Measurements from ENCODE around the gene MMP15.
"Not testable (repeated sequence)": the region's sequence is repeated elsewhere in the genome, so short reads cannot be mapped to it uniquely, and the experiment has no call there.

MMP15 gene

DNA sequence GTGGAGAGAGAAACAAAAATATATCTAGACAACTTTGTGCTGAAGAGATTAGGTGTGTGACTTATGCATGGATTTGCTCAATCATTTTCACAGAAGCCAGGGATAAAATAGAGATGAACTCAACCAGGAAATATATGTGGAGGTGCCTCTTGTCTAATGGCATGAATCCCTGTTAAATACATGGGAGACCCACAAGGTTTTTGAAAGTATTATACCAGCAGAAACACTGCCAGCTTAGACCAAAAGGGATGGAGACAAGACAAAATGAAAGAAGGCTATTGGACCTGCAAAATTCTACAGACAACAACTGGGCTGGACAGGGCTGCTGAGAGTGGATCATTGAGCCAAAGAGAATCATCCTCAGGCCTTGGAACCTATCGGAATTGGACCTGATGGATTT, 51.0 kb downstream of the MMP15 start:
- Mint-ChIP-seq H3K27ac (no peak overlapping the region), H3K36me3 (ENCODE audit: low read depth) (no peaks in the 10 kb centered on the region), H3K27me3 (no peaks in the 10 kb centered on the region), H3K4me3 (no peak overlapping the region), H3K4me1 (ENCODE audit: low read depth) (no peaks in the 10 kb centered on the region), H3K9me3 (no peaks in the 10 kb centered on the region)
- intact Hi-C loops (cut with micrococcal nuclease): no loop called here

DNA sequence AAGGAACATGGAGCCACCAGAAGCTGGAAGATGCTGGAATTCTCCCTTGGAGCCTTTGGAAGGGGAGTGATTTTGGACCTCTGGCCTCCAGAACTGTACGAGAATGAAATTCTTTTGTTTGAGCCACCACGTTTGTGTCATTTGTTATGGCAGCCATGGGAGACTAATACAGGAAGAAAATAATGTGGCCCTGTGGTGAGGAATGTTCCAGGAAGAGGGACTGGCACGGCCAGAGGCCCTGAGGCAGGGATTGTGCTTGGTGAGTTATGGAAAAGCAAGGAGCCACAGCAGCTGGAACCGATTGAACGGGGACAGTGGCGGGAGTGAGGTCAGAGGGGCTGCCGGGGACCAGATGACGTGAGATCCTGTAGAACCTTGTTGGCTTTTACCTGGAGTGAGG, 52.2 kb downstream of the MMP15 start:
- intact Hi-C loops (cut with micrococcal nuclease): no loop called here
- no peak overlapping the region for H3K27ac Mint-ChIP-seq
- no peaks in the 10 kb centered on the region for H3K4me1 Mint-ChIP-seq (ENCODE audit: low read depth)
- no peaks in the 10 kb centered on the region for H3K27me3 Mint-ChIP-seq
- no peak overlapping the region for H3K4me3 Mint-ChIP-seq
- no peaks in the 10 kb centered on the region for H3K9me3 Mint-ChIP-seq
- no peaks in the 10 kb centered on the region for H3K36me3 Mint-ChIP-seq (ENCODE audit: low read depth)

DNA sequence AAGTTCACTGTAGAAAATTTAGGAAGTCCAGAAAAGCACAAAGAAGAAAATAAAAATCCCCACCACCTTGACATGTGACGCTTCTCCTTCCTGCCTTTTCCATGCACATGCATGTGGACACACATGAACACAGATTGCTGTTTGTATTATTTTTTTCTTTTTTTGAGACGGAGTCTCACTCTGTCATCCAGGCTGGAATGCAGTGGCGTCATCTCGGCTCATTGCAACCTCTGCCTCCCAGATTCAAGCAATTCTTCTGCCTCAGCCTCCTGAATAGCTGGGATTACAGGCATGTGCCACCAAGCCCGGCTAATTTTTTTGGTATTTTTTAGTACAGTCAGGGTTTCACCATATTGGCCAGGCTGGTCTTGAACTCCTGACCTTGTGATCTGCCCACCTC, 55.1 kb downstream of the MMP15 start:
- H3K36me3 Mint-ChIP-seq (ENCODE audit: low read depth); H3K9me3 Mint-ChIP-seq; H3K27me3 Mint-ChIP-seq; H3K4me1 Mint-ChIP-seq (ENCODE audit: low read depth); H3K27ac Mint-ChIP-seq; intact Hi-C loops (cut with micrococcal nuclease); H3K4me3 Mint-ChIP-seq: not testable (repeated sequence)

- H3K4me1 Mint-ChIP-seq (ENCODE audit: low read depth): no peaks in the 10 kb centered on the region
- no peak overlapping the region for H3K27ac Mint-ChIP-seq
- no peaks in the 10 kb centered on the region for H3K36me3 Mint-ChIP-seq (ENCODE audit: low read depth)
- no peak overlapping the region for H3K4me3 Mint-ChIP-seq
- no peaks in the 10 kb centered on the region for H3K9me3 Mint-ChIP-seq
- intact Hi-C loops (cut with micrococcal nuclease): no loop called here
- H3K27me3 Mint-ChIP-seq: no peaks in the 10 kb centered on the region
These were observed 56.8 kb downstream of the MMP15 start for GRCh38 chr16:58082381-58082780.

DNA sequence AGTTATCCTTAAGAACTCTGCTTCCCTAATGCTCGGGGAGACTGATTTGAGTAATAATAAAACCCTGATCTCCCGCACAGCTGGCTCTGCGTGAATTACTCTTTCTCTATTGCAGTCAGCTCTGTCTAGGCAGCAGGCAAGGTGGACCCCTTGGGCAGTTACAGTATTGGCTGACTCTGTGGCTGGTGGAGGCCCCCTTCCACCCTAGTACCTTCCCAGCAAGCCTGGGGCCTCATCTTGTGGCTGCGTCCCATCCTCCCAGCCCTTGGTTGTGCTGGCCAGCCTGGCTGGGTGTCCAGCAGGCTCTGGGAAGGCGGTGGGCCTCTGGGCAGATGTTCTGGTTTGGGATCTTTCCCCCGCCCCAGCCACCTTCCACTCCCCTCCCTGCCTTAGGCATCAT, 59.1 kb downstream of the MMP15 start:
- intact Hi-C loops (cut with micrococcal nuclease): no loop called here
- H3K27ac Mint-ChIP-seq: no peak overlapping the region
- H3K36me3 Mint-ChIP-seq (ENCODE audit: low read depth): no peaks in the 10 kb centered on the region
- no peaks in the 10 kb centered on the region for H3K9me3 Mint-ChIP-seq
- H3K4me1 Mint-ChIP-seq (ENCODE audit: low read depth): no peaks in the 10 kb centered on the region
- no peak overlapping the region for H3K4me3 Mint-ChIP-seq
- no peaks in the 10 kb centered on the region for H3K27me3 Mint-ChIP-seq

- intact Hi-C loops (cut with micrococcal nuclease): no loop called here
- no peaks in the 10 kb centered on the region for H3K36me3 Mint-ChIP-seq (ENCODE audit: low read depth)
- no peak overlapping the region for H3K27ac Mint-ChIP-seq
- no peak overlapping the region for H3K4me3 Mint-ChIP-seq
- no peaks in the 10 kb centered on the region for H3K27me3 Mint-ChIP-seq
- no peaks in the 10 kb centered on the region for H3K4me1 Mint-ChIP-seq (ENCODE audit: low read depth)
- no peaks in the 10 kb centered on the region for H3K9me3 Mint-ChIP-seq
These were observed 59.6 kb downstream of the MMP15 start for GRCh38 chr16:58085171-58085570.

DNA sequence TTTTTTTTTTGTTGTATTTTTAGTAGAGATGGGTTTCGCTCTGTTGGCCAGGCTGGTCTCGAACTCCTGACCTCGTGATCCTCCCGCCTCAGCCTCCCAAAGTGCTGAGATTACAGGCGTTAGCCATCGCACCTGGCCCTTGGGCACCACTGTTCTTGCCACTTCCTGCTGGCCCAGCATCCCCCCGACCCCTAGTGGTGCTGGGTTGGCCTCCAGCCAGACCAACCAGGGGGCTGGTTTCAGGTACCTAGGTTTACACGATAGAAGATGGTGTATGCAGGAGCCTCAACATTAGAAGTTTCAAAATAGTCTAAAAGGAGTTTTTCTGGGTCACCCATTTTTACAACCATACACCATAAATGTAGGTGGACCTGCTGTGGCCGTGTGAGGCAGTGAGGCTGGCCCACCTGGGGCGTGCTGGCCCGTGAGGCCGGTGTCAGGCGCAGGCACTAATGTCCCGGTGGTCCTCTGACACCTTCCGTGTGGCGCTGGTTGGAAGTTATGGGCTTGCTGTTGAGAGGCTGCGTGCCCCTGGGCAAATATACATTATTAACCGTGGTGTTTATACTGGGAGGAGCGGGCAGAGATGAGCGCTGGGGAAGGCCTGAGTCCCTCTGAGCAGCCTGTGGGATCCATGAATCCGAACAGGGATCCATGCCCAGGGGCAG, 60.2 kb downstream of the MMP15 start:
- Mint-ChIP-seq H3K27me3 (no peaks in the 10 kb centered on the region), H3K4me3 (no peak overlapping the region), H3K36me3 (ENCODE audit: low read depth) (no peaks in the 10 kb centered on the region), H3K27ac (no peak overlapping the region), H3K4me1 (ENCODE audit: low read depth) (no peaks in the 10 kb centered on the region), H3K9me3 (no peaks in the 10 kb centered on the region)
- intact Hi-C loops (cut with micrococcal nuclease): no loop called here

DNA sequence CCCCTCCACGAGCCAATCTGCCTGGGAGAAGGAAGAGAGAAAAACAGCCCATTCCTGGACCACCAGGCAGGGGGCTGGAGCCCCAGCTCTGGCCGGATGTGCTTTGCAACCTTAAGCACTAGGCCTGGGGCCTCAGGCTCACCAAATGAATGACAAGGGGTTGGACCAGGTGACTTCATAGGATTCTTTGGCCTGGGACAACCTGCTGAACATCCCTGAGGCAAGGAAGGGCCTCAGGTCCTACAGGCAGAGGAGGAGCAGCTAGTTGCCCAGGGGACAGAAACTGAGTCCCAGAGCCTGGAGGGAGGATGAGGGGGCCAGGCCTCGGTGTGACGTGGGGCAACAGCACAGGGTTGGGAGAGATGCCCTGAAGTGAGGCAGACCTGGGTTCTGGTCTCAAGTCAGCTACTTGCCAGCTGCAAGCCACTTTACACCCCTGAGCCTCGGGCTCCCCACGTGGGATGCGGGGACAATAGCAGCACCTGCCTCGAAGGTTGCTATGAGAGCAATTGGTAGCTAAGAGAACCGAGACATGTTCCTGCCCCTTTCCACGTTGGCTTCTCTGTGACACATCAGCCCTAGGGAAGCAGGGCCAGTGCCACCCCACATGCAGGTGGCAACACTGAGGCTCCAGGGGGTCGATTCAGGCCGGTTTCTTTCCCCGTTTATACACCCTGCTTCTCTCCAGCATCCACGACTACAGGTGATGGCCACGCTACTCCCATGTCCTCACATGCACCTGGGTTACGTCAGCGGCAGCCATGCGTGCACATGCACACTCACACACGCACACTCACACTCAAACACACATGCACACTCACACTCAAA, 61.0 kb downstream of the MMP15 start:
- Mint-ChIP-seq H3K27me3 (no peaks in the 10 kb centered on the region), H3K4me3 (no peak overlapping the region), H3K4me1 (ENCODE audit: low read depth) (no peaks in the 10 kb centered on the region), H3K9me3 (no peaks in the 10 kb centered on the region), H3K36me3 (ENCODE audit: low read depth) (no peaks in the 10 kb centered on the region), H3K27ac (no peak overlapping the region)
- intact Hi-C loops (cut with micrococcal nuclease): no loop called here

- Mint-ChIP-seq H3K36me3 (ENCODE audit: low read depth) (no peaks in the 10 kb centered on the region), H3K4me1 (ENCODE audit: low read depth) (no peaks in the 10 kb centered on the region), H3K27ac (no peak overlapping the region), H3K4me3 (no peak overlapping the region), H3K27me3 (no peaks in the 10 kb centered on the region), H3K9me3 (no peaks in the 10 kb centered on the region)
- intact Hi-C loops (cut with micrococcal nuclease): no loop called here
These were observed 61.8 kb downstream of the MMP15 start for GRCh38 chr16:58087209-58087913.

DNA sequence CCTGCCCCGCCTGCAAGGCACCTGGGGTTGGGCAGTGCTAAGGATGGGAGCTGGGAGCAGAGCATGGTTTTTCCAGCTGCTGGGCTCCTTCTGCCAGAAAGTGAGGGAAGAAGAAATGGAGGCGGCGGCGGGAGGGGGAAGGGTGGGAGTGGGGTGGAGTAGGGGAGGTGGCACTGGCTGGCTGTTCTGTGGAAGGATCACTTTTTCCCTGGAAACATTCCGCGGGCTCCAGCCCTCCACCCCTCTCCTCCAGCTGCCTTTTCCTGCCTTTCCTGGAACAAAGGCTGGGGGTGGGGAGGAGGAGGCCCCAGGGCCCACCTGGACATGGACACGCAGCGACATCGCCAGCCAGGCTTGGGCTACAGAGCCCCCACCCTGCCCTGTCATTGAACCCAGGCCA, 62.5 kb downstream of the MMP15 start:
- intact Hi-C loops (cut with micrococcal nuclease): no loop called here

DNA sequence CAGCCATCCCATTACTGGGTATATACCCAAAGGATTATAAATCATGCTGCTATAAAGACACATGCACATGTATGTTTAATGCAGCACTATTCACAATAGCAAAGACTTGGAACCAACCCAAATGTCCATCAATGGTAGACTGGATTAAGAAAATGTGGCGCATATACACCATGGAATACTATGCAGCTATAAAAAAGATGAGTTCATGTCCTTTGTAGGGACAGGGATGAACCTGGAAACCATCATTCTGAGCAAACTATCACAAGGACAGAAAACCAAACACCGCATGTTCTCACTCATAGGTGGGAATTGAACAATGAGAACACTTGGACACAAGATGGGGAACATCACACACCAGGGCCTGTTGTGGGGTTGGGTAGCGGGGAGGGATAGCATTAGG, 64.8 kb downstream of the MMP15 start:
- H3K4me1 Mint-ChIP-seq (ENCODE audit: low read depth); H3K4me3 Mint-ChIP-seq; H3K27ac Mint-ChIP-seq; H3K27me3 Mint-ChIP-seq; H3K9me3 Mint-ChIP-seq; intact Hi-C loops (cut with micrococcal nuclease); H3K36me3 Mint-ChIP-seq (ENCODE audit: low read depth): not testable (repeated sequence)

More for the DNA sequence above, 62.5 kb downstream of the MMP15 start:
- no peak overlapping the region for H3K4me3 Mint-ChIP-seq
- no peaks in the 10 kb centered on the region for H3K27me3 Mint-ChIP-seq
- H3K4me1 Mint-ChIP-seq (ENCODE audit: low read depth): no peaks in the 10 kb centered on the region
- H3K9me3 Mint-ChIP-seq: no peaks in the 10 kb centered on the region
- H3K36me3 Mint-ChIP-seq (ENCODE audit: low read depth): no peaks in the 10 kb centered on the region
- no peak overlapping the region for H3K27ac Mint-ChIP-seq

GRCh38 chr16:58094026-58094425, 68.5 kb downstream of the MMP15 start:
- no peaks in the 10 kb centered on the region for H3K36me3 Mint-ChIP-seq (ENCODE audit: low read depth)
- H3K9me3 Mint-ChIP-seq: no peaks in the 10 kb centered on the region
- no peak overlapping the region for H3K27ac Mint-ChIP-seq
- H3K27me3 Mint-ChIP-seq: no peaks in the 10 kb centered on the region
- intact Hi-C loops (cut with micrococcal nuclease): no loop called here
- peaks cover 6% of the 10 kb centered on the region for H3K4me1 Mint-ChIP-seq (ENCODE audit: low read depth)
- no peak overlapping the region for H3K4me3 Mint-ChIP-seq

DNA sequence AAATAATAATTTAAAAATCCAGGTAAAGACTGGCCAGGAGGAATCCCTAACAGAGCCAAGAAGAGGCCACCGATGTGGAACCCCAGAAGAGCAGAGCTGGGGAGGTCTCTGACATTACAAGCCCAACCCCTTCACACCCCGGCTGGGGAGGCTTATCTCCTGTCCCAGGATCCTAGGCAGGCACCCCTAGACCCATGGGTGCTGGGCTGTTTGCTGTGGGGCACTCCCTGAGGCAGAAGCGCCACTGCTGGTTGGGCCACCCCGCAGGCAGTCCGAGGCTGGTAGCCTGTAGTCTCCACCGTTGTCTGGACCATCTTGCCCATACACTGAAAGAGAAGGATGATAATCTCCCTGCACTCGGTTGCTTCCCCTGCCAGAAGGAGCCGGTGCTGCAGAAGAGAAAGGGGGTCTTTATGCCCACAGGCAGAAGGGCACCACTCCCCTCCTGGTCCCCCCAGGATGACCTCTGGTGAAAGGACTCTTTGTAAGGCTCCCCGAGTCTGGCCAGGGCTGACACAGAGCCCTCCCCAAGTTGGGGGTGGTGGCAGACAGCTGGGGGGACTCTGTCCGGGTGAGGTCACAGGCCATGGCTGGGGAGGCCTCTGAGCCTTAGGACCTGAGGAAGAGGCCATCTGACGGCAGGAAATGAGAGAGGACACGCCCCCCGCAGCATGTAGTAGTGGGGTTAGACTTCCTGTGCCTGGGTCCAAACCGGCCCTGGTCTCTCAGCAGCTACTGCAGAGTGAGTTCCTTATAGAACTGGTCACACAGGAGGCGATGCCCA, 69.4 kb downstream of the MMP15 start:
- peaks cover 1% of the 10 kb centered on the region for H3K27me3 Mint-ChIP-seq
- H3K9me3 Mint-ChIP-seq: no peaks in the 10 kb centered on the region
- H3K36me3 Mint-ChIP-seq (ENCODE audit: low read depth): no peaks in the 10 kb centered on the region
- H3K4me1 Mint-ChIP-seq (ENCODE audit: low read depth): peaks cover 7% of the 10 kb centered on the region
- intact Hi-C loops (cut with micrococcal nuclease): no loop called here
- H3K4me3 Mint-ChIP-seq: no peak overlapping the region
- H3K27ac Mint-ChIP-seq: no peak overlapping the region

DNA sequence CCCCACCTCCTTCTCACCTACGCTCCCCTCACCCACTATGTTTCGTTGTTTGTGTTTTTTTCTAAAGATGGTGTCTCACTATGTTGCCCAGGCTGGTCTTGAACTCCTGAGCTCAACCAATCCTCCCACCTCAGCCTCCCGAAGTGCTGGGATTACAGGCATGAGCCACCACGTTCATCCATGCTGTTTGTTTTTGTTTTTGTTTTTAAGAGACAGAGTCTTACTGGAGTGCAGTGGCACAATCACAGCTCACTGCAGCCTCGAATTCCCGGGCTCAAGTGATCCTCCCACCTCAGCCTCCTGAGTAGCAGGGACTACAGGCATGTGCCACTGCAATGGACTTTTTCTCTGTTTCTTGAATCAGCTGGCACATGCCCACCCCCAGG, 70.0 kb downstream of the MMP15 start:
- H3K27me3 Mint-ChIP-seq; H3K36me3 Mint-ChIP-seq (ENCODE audit: low read depth); H3K4me3 Mint-ChIP-seq; H3K9me3 Mint-ChIP-seq; H3K27ac Mint-ChIP-seq; intact Hi-C loops (cut with micrococcal nuclease): not testable (repeated sequence)
- H3K4me1 Mint-ChIP-seq (ENCODE audit: low read depth): peaks cover 11% of the 10 kb centered on the region
